H9 (cell line): Measurements from ENCODE around the gene GMNN. TPM values are rescaled to one million over a fixed set of nuclear protein-coding genes. Genes with fewer than 3 reads are reported as not detected.

ENCODE experiments used
- DNase-seq: peaks from one replicate; pipeline ENCODE4 v3.0.0-alpha.2; 2017
- H2AFZ ChIP-seq: one replicate; pipeline ENCODE4 v1.6.1; 2013; ENCODE audit warnings: mild to moderate bottlenecking, low read length, control low read depth, moderate library complexity
- H2AK5ac ChIP-seq: 2 replicates; pipeline ENCODE4 v1.6.1; 2013; ENCODE audit warnings: low read length, control low read depth, mixed read lengths; ENCODE audit not compliant: insufficient read length
- H2BK120ac ChIP-seq: one replicate; pipeline ENCODE4 v1.6.1; 2013; ENCODE audit warnings: low read depth, mild to moderate bottlenecking, low read length, control low read depth, inconsistent platforms; ENCODE audit not compliant: poor library complexity, severe bottlenecking
- H2BK12ac ChIP-seq: 2 replicates; pipeline ENCODE4 v1.6.1; 2013; ENCODE audit warnings: low read length, control low read depth, mixed read lengths, low read depth; ENCODE audit not compliant: insufficient read length
- H2BK15ac ChIP-seq: 2 replicates; pipeline ENCODE4 v1.6.1; 2013; ENCODE audit warnings: low read depth, low read length, control low read depth
- H2BK20ac ChIP-seq: one replicate; pipeline ENCODE4 v1.6.1; 2013; ENCODE audit warnings: low read depth, mild to moderate bottlenecking, low read length, control low read depth, inconsistent platforms; ENCODE audit not compliant: poor library complexity, severe bottlenecking
- H2BK5ac ChIP-seq: 2 replicates; pipeline ENCODE4 v1.6.1; 2013; ENCODE audit warnings: low read length, control low read depth, mixed read lengths; ENCODE audit not compliant: insufficient read length
- H3K14ac ChIP-seq: 2 replicates; pipeline ENCODE4 v1.6.1; 2013; ENCODE audit warnings: low read length, control low read depth; ENCODE audit not compliant: insufficient read depth
- H3K18ac ChIP-seq: 2 replicates; pipeline ENCODE4 v1.6.1; 2013; ENCODE audit warnings: low read depth, mild to moderate bottlenecking, mixed read lengths, low read length, control low read depth; ENCODE audit not compliant: insufficient read length
- H3K23ac ChIP-seq: 2 replicates; pipeline ENCODE4 v1.6.1; 2013; ENCODE audit warnings: low read length, control low read depth, mixed read lengths, low read depth; ENCODE audit not compliant: insufficient read length
- H3K23me2 ChIP-seq: 2 replicates; pipeline ENCODE4 v1.6.1; 2013; ENCODE audit warnings: low read depth, mild to moderate bottlenecking, mixed read lengths, low read length, control low read depth; ENCODE audit not compliant: insufficient read length, poor library complexity, severe bottlenecking
- H3K27ac ChIP-seq: 2 replicates; pipeline ENCODE4 v1.5.1; 2013; ENCODE audit warnings: low read length, control low read depth, mixed read lengths, low read depth; ENCODE audit not compliant: insufficient read length
- H3K27me3 ChIP-seq: 2 replicates; pipeline ENCODE4 v1.6.1; 2013; ENCODE audit warnings: low read length, control low read depth, inconsistent platforms; ENCODE audit not compliant: insufficient read depth
- H3K4ac ChIP-seq: 2 replicates; pipeline ENCODE4 v1.6.1; 2013; ENCODE audit warnings: low read depth, mild to moderate bottlenecking, control low read depth, inconsistent platforms, low read length, moderate library complexity
- H3K4me1 ChIP-seq: 2 replicates; pipeline ENCODE4 v1.6.1; 2013; ENCODE audit warnings: low read length, control low read depth, inconsistent platforms; ENCODE audit not compliant: insufficient read depth
- H3K4me2 ChIP-seq: 2 replicates; pipeline ENCODE4 v1.6.1; 2013; ENCODE audit warnings: low read length, control low read depth, mixed read lengths; ENCODE audit not compliant: insufficient read length, insufficient read depth
- H3K56ac ChIP-seq: 2 replicates; pipeline ENCODE4 v1.6.1; 2013; ENCODE audit warnings: low read depth, mild to moderate bottlenecking, mixed read lengths, low read length, control low read depth; ENCODE audit not compliant: insufficient read length
- H3K79me1 ChIP-seq: 2 replicates; pipeline ENCODE4 v1.6.1; 2013; ENCODE audit warnings: low read depth, mild to moderate bottlenecking, moderate library complexity, low read length, control low read depth, inconsistent platforms; ENCODE audit not compliant: insufficient read depth, poor library complexity, severe bottlenecking
- H3K79me2 ChIP-seq: 2 replicates; pipeline ENCODE4 v1.6.1; 2013; ENCODE audit warnings: low read length, control low read depth, inconsistent platforms; ENCODE audit not compliant: insufficient read depth
- H3K9ac ChIP-seq: 2 replicates; pipeline ENCODE4 v1.6.1; 2013; ENCODE audit warnings: low read length, control low read depth, mixed read lengths; ENCODE audit not compliant: insufficient read length; ENCODE audit errors: extremely low read depth
- H3K9me3 ChIP-seq: one replicate; pipeline ENCODE4 v1.6.1; 2013; ENCODE audit warnings: low read depth, low read length, inconsistent platforms; ENCODE audit not compliant: control insufficient read depth
- H3T11ph ChIP-seq: one replicate; pipeline ENCODE4 v1.6.1; 2013; ENCODE audit warnings: mild to moderate bottlenecking, low read length, control low read depth, inconsistent platforms
- H4K20me1 ChIP-seq: one replicate; pipeline ENCODE4 v1.6.1; 2013; ENCODE audit not compliant: control insufficient read depth, insufficient read length, insufficient read depth
- H4K5ac ChIP-seq: 2 replicates; pipeline ENCODE4 v1.6.1; 2013; ENCODE audit warnings: low read depth, mild to moderate bottlenecking, mixed read lengths, low read length, control low read depth; ENCODE audit not compliant: insufficient read length
- H4K8ac ChIP-seq: replicated peaks from 2 replicates; pipeline ENCODE4 v1.6.1; 2013; ENCODE audit warnings: low read length, control low read depth, mixed read lengths, low read depth; ENCODE audit not compliant: insufficient read length
- H4K91ac ChIP-seq: 2 replicates; pipeline ENCODE4 v1.6.1; 2013; ENCODE audit warnings: low read depth, mild to moderate bottlenecking, moderate library complexity, mixed read lengths, low read length, control low read depth; ENCODE audit not compliant: insufficient read length
- H3K27ac Mint-ChIP-seq, 3 experiments: 2 replicates in 2 of 3; 3 replicates in 1 of 3; pipeline ENCODE4 v1.8.0; 2020 to 2021; ENCODE audit warnings: mixed read lengths in 3 of 3, mild to moderate bottlenecking in 1 of 3, moderate library complexity in 1 of 3
- H3K27me3 Mint-ChIP-seq: 2 replicates; pipeline ENCODE4 v1.8.0; 2021; ENCODE audit warnings: low read depth, mild to moderate bottlenecking, moderate library complexity, mixed read lengths
- H3K36me3 Mint-ChIP-seq, 3 experiments: 2 replicates in 2 of 3; 3 replicates in 1 of 3; pipeline ENCODE4 v1.8.0; 2020 to 2021; ENCODE audit warnings: low read depth in 3 of 3, mixed read lengths in 3 of 3; ENCODE audit not compliant: insufficient read depth in 1 of 3
- H3K4me1 Mint-ChIP-seq, 2 experiments: 2 replicates each; pipeline ENCODE4 v1.8.0; 2020; ENCODE audit warnings: mixed read lengths in 2 of 2
- H3K4me3 Mint-ChIP-seq, 2 experiments: 2 replicates in 1 of 2; 3 replicates in 1 of 2; pipeline ENCODE4 v1.8.0; 2020 to 2021; ENCODE audit warnings: mild to moderate bottlenecking in 2 of 2, mixed read lengths in 2 of 2, moderate library complexity in 1 of 2
- H3K9me3 Mint-ChIP-seq, 2 experiments: 2 replicates in 1 of 2; 3 replicates in 1 of 2; pipeline ENCODE4 v1.8.0; 2020; ENCODE audit warnings: mild to moderate bottlenecking in 2 of 2, mixed read lengths in 2 of 2, moderate library complexity in 1 of 2
- WGBS: extraction: QIAGEN DNeasy Blood & Tissue Kit; methylation state at CpG from one replicate; pipeline ENCODE4 v1.1.7; 2013; ENCODE audit warnings: missing lambda C conversion rate, low lambda C conversion rate, mixed read lengths; ENCODE audit not compliant: insufficient read length; ENCODE audit errors: extremely low coverage; 5-methylcytosine and 5-hydroxymethylcytosine counted together
- total RNA-seq: library from RNA; stranded (reverse); gene quantifications from 2 replicates; pipeline ENCODE4 v1.2.1, GENCODE V29; 2021
- TF ChIP-seq, protein P1 (sequence below): fragments of 200-600 bp; sonication (generic); conservative IDR thresholded peaks from 3 replicates; pipeline ENCODE4 v1.8.0; 2021; ENCODE audit warnings: antibody characterized with exemption, mild to moderate bottlenecking

Gene GMNN
- total RNA-seq, 1 experiment from 2014 or later: 106 TPM

DNA sequence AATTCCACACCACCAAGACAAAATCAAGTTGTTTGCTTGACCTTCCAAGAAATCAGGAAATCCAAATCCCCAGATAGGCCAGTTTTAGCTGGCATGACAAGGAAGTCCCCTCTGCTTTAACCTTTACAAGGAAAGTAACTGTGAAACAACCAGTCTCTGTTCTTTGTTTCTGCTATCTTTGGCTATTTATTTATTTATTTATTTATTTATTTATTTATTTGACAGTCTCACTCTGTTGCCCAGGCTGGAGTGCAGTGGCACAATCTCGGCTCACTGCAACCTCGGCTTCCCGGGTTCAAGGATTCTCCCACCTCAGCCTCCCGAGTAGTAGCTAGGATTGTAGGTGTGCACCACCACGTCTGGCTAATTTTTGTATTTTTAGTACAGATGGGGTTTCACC, 14.5 kb upstream of the GMNN start:
- H3K23ac ChIP-seq: no peak overlapping the region
- no peaks in the 10 kb centered on the region for H3K36me3 Mint-ChIP-seq
- no peak overlapping the region for H4K8ac ChIP-seq
- no peaks in the 10 kb centered on the region for H3K79me1 ChIP-seq
- H3K9ac ChIP-seq: no peak overlapping the region
- H3T11ph ChIP-seq: no peak overlapping the region
- no peaks in the 10 kb centered on the region for H3K27me3 Mint-ChIP-seq
- H3K9me3 ChIP-seq: no peaks in the 10 kb centered on the region
- H2BK15ac ChIP-seq: no peak overlapping the region
- no peak overlapping the region for H4K91ac ChIP-seq
- no CpG with 5 or more reads among the region's 5 CpGs for WGBS
- H3K4me1 Mint-ChIP-seq: peaks cover 4 to 9% of the 10 kb centered on the region in 2 experiments
- H3K4me2 ChIP-seq: no peak overlapping the region
- no peak overlapping the region for H3K56ac ChIP-seq
- H2BK120ac ChIP-seq: no peak overlapping the region
- H3K27me3 ChIP-seq: no peaks in the 10 kb centered on the region
- no peaks in the 10 kb centered on the region for H4K20me1 ChIP-seq
- H3K4ac ChIP-seq: no peak overlapping the region
- H3K18ac ChIP-seq: no peak overlapping the region
- no peak overlapping the region for H2AFZ ChIP-seq
- no peak overlapping the region for H2AK5ac ChIP-seq
- no peak overlapping the region for H2BK12ac ChIP-seq
- no peak for DNase-seq
- no peaks in the 10 kb centered on the region for H3K9me3 Mint-ChIP-seq
- no peak overlapping the region for H4K5ac ChIP-seq
- no peak overlapping the region for H2BK20ac ChIP-seq
- no peak overlapping the region for H3K14ac ChIP-seq
- H3K4me3 Mint-ChIP-seq: no peak overlapping the region
- H3K79me2 ChIP-seq: no peaks in the 10 kb centered on the region
- H2BK5ac ChIP-seq: no peak overlapping the region
- TF ChIP-seq, protein P1, sequence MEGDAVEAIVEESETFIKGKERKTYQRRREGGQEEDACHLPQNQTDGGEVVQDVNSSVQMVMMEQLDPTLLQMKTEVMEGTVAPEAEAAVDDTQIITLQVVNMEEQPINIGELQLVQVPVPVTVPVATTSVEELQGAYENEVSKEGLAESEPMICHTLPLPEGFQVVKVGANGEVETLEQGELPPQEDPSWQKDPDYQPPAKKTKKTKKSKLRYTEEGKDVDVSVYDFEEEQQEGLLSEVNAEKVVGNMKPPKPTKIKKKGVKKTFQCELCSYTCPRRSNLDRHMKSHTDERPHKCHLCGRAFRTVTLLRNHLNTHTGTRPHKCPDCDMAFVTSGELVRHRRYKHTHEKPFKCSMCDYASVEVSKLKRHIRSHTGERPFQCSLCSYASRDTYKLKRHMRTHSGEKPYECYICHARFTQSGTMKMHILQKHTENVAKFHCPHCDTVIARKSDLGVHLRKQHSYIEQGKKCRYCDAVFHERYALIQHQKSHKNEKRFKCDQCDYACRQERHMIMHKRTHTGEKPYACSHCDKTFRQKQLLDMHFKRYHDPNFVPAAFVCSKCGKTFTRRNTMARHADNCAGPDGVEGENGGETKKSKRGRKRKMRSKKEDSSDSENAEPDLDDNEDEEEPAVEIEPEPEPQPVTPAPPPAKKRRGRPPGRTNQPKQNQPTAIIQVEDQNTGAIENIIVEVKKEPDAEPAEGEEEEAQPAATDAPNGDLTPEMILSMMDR: no peak
- no peak overlapping the region for H3K27ac Mint-ChIP-seq
- no peaks in the 10 kb centered on the region for H3K4me1 ChIP-seq
- H3K27ac ChIP-seq: no peak overlapping the region
- no peaks in the 10 kb centered on the region for H3K23me2 ChIP-seq
